Inferior parietal cortex (tissue), 1 donor: ENCODE data around the gene STIL.
A peak's percentile ranks its signal among the peaks of the same experiment; 100 is the strongest.
"Not testable (repeated sequence)": the region's sequence is repeated elsewhere in the genome, so short reads cannot be mapped to it uniquely, and the experiment has no call there.

Source experiments
- DNase-seq: peaks from one replicate; pipeline ENCODE4 v3.0.0-alpha.2; 2016; ENCODE audit errors: extremely low spot score

Gene STIL

GRCh38 chr1:47313915-47314664, at the start of gene STIL:
TSS of gene STIL (minus strand) at chr1:47314147. CDS start at chr1:47310319, 3,828 bp downstream.
- DNase-seq: peak; percentile 99

GRCh38 chr1:47362828-47363227, 48.9 kb upstream of the STIL start:
- no peak for DNase-seq

GRCh38 chr1:47361380-47361779, 47.4 kb upstream of the STIL start:
- DNase-seq: no peak

- no peak for DNase-seq
Measured at GRCh38 chr1:47351305-47351704, 37.4 kb upstream of the STIL start.

GRCh38 chr1:47348246-47348645, 34.3 kb upstream of the STIL start:
- DNase-seq: no peak

- no peak for DNase-seq
Measured at GRCh38 chr1:47347735-47348134, 33.8 kb upstream of the STIL start.

- DNase-seq: not testable (repeated sequence)
Measured at GRCh38 chr1:47346979-47347378, 33.0 kb upstream of the STIL start.

- DNase-seq: no peak
Measured at GRCh38 chr1:47340227-47340626, 26.3 kb upstream of the STIL start.

- DNase-seq: no peak
Measured at GRCh38 chr1:47338249-47339077, 24.5 kb upstream of the STIL start.

GRCh38 chr1:47337350-47337749, 23.4 kb upstream of the STIL start:
- DNase-seq: no peak

- DNase-seq: no peak
Measured at GRCh38 chr1:47334765-47335435, 21.0 kb upstream of the STIL start.

GRCh38 chr1:47333922-47334764, 20.2 kb upstream of the STIL start:
- DNase-seq: peak; percentile 80

GRCh38 chr1:47333578-47333921, 19.6 kb upstream of the STIL start, which contains the start of gene CMPK1:
TSS of gene CMPK1 (plus strand) at chr1:47333790. CDS start at chr1:47333946, 156 bp downstream.
- DNase-seq: peak; percentile 77

GRCh38 chr1:47332779-47333577, 19.0 kb upstream of the STIL start:
- no peak for DNase-seq

- no peak for DNase-seq
Measured at GRCh38 chr1:47331875-47332274, 17.9 kb upstream of the STIL start.

- no peak for DNase-seq
Measured at GRCh38 chr1:47330212-47330611, 16.3 kb upstream of the STIL start.

GRCh38 chr1:47328992-47329391, 15.0 kb upstream of the STIL start:
- no peak for DNase-seq

- DNase-seq: no peak
Measured at GRCh38 chr1:47326271-47326670, 12.3 kb upstream of the STIL start.

- no peak for DNase-seq
Measured at GRCh38 chr1:47325528-47325927, 11.6 kb upstream of the STIL start.

- no peak for DNase-seq
Measured at GRCh38 chr1:47324682-47325081, 10.7 kb upstream of the STIL start.

GRCh38 chr1:47323599-47324031, 9.7 kb upstream of the STIL start:
- no peak for DNase-seq
